Smooth muscle cell (in vitro differentiated cells): ENCODE measurements around the gene BBLN. TPM values are rescaled to one million over a fixed set of nuclear protein-coding genes. Genes with fewer than 3 reads are reported as not detected.

ENCODE experiments used
- DNase-seq: peaks from one replicate; lab custom pipeline; 2025; ENCODE audit not compliant: unreplicated experiment; lab: John Stamatoyannopoulos, UW
- H2AFZ ChIP-seq: fragments of 200-600 bp; sonication (generic); 2 replicates; pipeline ENCODE4 v1.6.0; 2016; ENCODE audit warnings: antibody characterized with exemption, low read depth, mild to moderate bottlenecking
- H3F3A ChIP-seq: fragments of 200-600 bp; sonication (generic); 2 replicates; pipeline ENCODE4 v1.6.0; 2017; ENCODE audit warnings: antibody characterized with exemption, low read depth
- H3K27ac ChIP-seq: fragments of 200-600 bp; sonication (generic); 2 replicates; pipeline ENCODE4 v1.5.1; 2016; ENCODE audit warnings: low read depth, mild to moderate bottlenecking
- H3K27me3 ChIP-seq: fragments of 200-600 bp; sonication (generic); 2 replicates; pipeline ENCODE4 v1.6.1; 2016; ENCODE audit warnings: low read depth, mild to moderate bottlenecking
- H3K36me3 ChIP-seq: fragments of 200-600 bp; sonication (generic); 2 replicates; pipeline ENCODE4 v1.5.1; 2016; ENCODE audit warnings: low read depth
- H3K4me1 ChIP-seq: fragments of 200-600 bp; sonication (generic); 2 replicates; pipeline ENCODE4 v1.5.1; 2016; ENCODE audit warnings: low read depth
- H3K4me2 ChIP-seq: fragments of 200-600 bp; sonication (generic); 2 replicates; pipeline ENCODE4 v1.6.0; 2016; ENCODE audit warnings: mild to moderate bottlenecking
- H3K4me3 ChIP-seq: fragments of 200-600 bp; sonication (generic); 2 replicates; pipeline ENCODE4 v1.5.1; 2016; ENCODE audit warnings: mild to moderate bottlenecking
- H3K79me2 ChIP-seq: fragments of 200-600 bp; sonication (generic); 2 replicates; pipeline ENCODE4 v1.6.0; 2016; ENCODE audit warnings: low read depth, mild to moderate bottlenecking
- H3K9ac ChIP-seq: fragments of 200-600 bp; sonication (generic); 2 replicates; pipeline ENCODE4 v1.6.0; 2016; ENCODE audit warnings: low read depth
- H3K9me3 ChIP-seq: fragments of 200-600 bp; sonication (generic); replicated peaks from 2 replicates; pipeline ENCODE4 v1.5.1; 2016; ENCODE audit warnings: low read depth
- H4K20me1 ChIP-seq: fragments of 200-600 bp; sonication (generic); 2 replicates; pipeline ENCODE4 v1.6.0; 2016; ENCODE audit warnings: low read depth
- CTCF ChIP-seq: fragments of 200-600 bp; sonication (generic); IDR thresholded peaks from 2 replicates; pipeline ENCODE4 v1.5.1; 2017; ENCODE audit warnings: borderline replicate concordance, mild to moderate bottlenecking, antibody characterized with exemption; ENCODE audit not compliant: insufficient read depth, poor library complexity, severe bottlenecking
- WGBS: methylation state at CpG from one replicate; pipeline ENCODE4 v1.1.7; 2016; ENCODE audit warnings: low lambda C conversion rate; 5-methylcytosine and 5-hydroxymethylcytosine counted together
- polyA plus RNA-seq: library from polyadenylated mRNA; unstranded; fragments of >200 nt; fragmentation: Nextera tagmentation; extraction: Ambion mirVana; gene quantifications from 2 replicates; pipeline ENCODE4 v1.2.1, GENCODE V29; 2016
- total RNA-seq: library from RNA; depleted of rRNA; stranded (reverse); fragments of >200 nt; gene quantifications from 2 replicates; pipeline ENCODE4 v1.2.3, GENCODE V29; 2014

BBLN gene
- total and polyA plus RNA-seq, 2 experiments from 2014 or later = 133 to 229 TPM

DNA sequence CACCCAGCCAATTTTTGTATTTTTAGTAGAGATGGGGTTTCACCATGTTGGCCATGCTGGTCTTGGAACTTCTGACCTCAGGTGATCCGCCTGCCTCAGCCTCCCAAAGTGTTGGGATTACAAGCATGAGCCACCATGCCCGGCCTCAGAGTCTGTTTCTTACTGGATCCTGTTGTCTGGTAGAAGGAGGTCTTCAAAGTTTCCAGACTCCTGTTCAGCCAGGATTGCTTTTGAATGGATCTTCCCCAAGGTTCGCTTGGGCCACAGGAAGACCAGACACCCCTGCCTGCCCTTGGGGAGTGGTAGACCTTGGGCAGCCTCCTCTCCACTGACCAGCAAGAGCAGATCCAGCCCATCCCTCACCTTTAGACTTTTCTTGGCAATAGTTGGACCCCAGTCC lies 18.5 kb upstream of the BBLN start:
- TF ChIP-seq CTCF = no peak
- no peaks in the 10 kb centered on the region for H4K20me1 ChIP-seq
- no peaks in the 10 kb centered on the region for H3K9me3 ChIP-seq
- H3F3A ChIP-seq = no peaks in the 10 kb centered on the region
- H3K4me2 ChIP-seq = no peak overlapping the region
- H2AFZ ChIP-seq = no peak overlapping the region
- no peak overlapping the region for H3K4me3 ChIP-seq
- no peaks in the 10 kb centered on the region for H3K4me1 ChIP-seq
- no peaks in the 10 kb centered on the region for H3K79me2 ChIP-seq
- H3K27ac ChIP-seq = no peak overlapping the region
- DNase-seq = no peak
- H3K27me3 ChIP-seq = no peaks in the 10 kb centered on the region
- H3K9ac ChIP-seq = no peak overlapping the region
- WGBS = 97% methylated on average over 3 of the region's 3 CpGs
- no peaks in the 10 kb centered on the region for H3K36me3 ChIP-seq

GRCh38 chr9:128142061-128142460 lies 18.0 kb upstream of the BBLN start:
- Histone ChIP-seq H3F3A (no peaks in the 10 kb centered on the region), H3K9ac (no peak overlapping the region), H2AFZ (no peak overlapping the region), H3K36me3 (no peaks in the 10 kb centered on the region), H3K79me2 (no peaks in the 10 kb centered on the region), H3K4me1 (no peaks in the 10 kb centered on the region), H3K27me3 (no peaks in the 10 kb centered on the region), H3K9me3 (no peaks in the 10 kb centered on the region), H3K27ac (no peak overlapping the region), H3K4me2 (no peak overlapping the region), H4K20me1 (no peaks in the 10 kb centered on the region), H3K4me3 (no peak overlapping the region)
- TF ChIP-seq CTCF = no peak
- 86% methylated on average over 4 of the region's 4 CpGs for WGBS
- DNase-seq = no peak

GRCh38 chr9:128142596-128142995 lies 17.5 kb upstream of the BBLN start:
- H3F3A ChIP-seq = no peaks in the 10 kb centered on the region
- DNase-seq = no peak
- H2AFZ ChIP-seq = no peak overlapping the region
- WGBS = 96% methylated on average over 2 of the region's 2 CpGs
- H3K4me3 ChIP-seq = no peak overlapping the region
- TF ChIP-seq CTCF = no peak
- no peaks in the 10 kb centered on the region for H3K27me3 ChIP-seq
- no peak overlapping the region for H3K27ac ChIP-seq
- H3K9me3 ChIP-seq = no peaks in the 10 kb centered on the region
- H4K20me1 ChIP-seq = no peaks in the 10 kb centered on the region
- no peaks in the 10 kb centered on the region for H3K79me2 ChIP-seq
- H3K4me1 ChIP-seq = no peaks in the 10 kb centered on the region
- H3K9ac ChIP-seq = no peak overlapping the region
- no peak overlapping the region for H3K4me2 ChIP-seq
- H3K36me3 ChIP-seq = no peaks in the 10 kb centered on the region

DNA sequence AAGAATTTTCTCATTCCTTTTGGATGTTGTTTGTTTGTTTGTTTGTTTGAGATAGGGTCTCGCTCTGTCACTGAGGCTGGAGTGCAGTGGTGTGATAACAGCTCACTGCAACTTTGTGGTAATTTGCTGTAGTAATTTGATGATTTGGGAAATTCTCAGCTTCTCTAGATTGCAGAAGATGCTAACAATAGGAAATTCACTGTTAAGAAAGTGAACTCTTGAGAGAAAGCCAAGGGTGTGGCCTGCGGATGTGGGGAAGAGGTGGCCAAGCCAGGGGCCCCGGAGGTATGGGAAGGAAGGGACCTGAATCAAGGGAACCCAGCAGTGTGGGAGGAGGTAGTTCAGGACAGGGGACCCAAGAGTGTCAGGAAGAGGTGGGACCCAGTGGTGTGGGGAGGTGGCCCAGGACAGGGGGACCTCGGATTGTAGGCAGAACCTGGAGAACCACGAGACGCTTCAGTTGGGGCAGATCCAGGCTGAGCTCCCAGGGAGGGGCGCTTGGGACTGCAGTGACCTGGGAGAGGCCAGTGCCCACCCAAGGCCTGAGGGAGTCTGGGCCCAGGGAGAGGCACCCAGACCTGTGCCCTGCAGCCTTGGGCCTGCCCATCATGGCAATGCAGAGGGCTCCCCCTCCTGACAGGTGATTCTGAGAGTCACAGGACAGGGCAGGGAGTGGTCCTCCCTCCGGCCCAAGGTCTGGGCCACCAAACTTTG lies 16.4 kb upstream of the BBLN start:
- no peak overlapping the region for H3K4me3 ChIP-seq
- 92% methylated on average over 8 of the region's 8 CpGs for WGBS
- no peak for TF ChIP-seq CTCF
- H3K27me3 ChIP-seq = no peaks in the 10 kb centered on the region
- no peak overlapping the region for H3K27ac ChIP-seq
- no peaks in the 10 kb centered on the region for H3K4me1 ChIP-seq
- no peaks in the 10 kb centered on the region for H4K20me1 ChIP-seq
- H2AFZ ChIP-seq = no peak overlapping the region
- no peak for DNase-seq
- H3K9ac ChIP-seq = no peak overlapping the region
- no peaks in the 10 kb centered on the region for H3K9me3 ChIP-seq
- no peaks in the 10 kb centered on the region for H3K79me2 ChIP-seq
- no peaks in the 10 kb centered on the region for H3K36me3 ChIP-seq
- H3K4me2 ChIP-seq = no peak overlapping the region
- no peaks in the 10 kb centered on the region for H3F3A ChIP-seq
